CD4-positive, alpha-beta T cell treated with Interleukin-1 beta for 1 hour (primary cell): ENCODE results near the gene TTLL10.

ENCODE experiments used
- DNase-seq, 2 donors: peaks; one replicate each; pipeline ENCODE4 v3.0.0-alpha.2; 2020 to 2022

The TTLL10 gene

GRCh38 chr1:1237874-1238701, 64.4 kb downstream of the TTLL10 start:
- no peak for DNase-seq

- DNase-seq: no peak
These were observed 65.1 kb downstream of the TTLL10 start for GRCh38 chr1:1238702-1239178.

DNA sequence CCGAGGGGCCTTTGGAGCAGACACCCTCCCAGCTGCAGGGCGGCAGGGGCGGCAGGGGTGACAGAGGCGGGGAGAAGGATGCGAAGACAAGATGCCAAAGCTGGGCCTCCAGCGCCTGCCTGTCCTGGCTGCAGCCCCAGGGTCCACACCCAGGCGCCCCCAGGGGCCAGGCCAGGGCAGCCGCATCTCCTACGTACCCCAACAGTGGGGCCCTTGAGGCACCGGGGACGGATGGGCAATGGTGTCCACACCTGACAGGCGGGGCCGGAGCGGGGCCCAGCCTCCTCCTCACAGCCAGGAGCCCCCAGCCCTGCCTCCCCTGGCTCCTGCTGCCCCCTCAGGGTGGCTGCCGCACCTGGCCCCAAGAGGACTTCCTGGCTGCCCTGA, 65.5 kb downstream of the TTLL10 start:
- no peak for DNase-seq

DNA sequence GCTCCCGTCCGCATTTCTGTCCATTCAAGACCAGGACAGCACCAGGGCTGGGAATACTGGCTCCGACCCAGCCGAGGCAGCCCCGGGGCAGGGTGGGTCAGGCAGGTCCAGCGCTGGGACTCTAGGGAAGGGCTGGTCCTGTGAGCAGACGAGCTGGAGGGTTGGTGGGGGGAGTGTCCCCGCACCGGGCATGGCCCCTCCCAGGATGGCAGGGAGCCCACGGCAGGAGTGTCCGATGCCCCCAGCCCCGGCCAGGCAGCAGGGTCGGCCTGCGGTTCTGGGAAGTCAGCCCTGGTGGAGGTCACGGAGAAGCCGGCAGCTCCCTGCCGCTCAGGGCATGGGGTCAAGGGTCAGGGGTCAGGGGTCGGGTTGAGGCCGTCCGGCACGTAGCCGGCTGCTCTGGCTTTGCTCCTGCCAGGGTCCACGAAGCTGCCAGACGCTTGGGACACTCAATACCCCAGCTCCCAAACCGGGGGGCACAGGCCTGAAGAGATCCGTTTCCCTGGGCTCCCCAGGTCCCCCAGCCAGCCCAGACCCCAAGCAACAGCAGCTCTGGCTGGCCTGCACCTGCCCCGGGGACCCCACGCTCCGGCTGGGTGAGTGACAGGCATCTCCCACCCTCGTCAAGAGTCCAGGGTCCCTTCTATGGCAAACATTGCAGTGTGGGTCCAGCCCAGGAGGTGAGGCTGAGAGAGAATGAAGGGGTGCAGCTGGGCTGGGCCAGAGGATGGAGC, 66.1 kb downstream of the TTLL10 start:
- no peak for DNase-seq

DNA sequence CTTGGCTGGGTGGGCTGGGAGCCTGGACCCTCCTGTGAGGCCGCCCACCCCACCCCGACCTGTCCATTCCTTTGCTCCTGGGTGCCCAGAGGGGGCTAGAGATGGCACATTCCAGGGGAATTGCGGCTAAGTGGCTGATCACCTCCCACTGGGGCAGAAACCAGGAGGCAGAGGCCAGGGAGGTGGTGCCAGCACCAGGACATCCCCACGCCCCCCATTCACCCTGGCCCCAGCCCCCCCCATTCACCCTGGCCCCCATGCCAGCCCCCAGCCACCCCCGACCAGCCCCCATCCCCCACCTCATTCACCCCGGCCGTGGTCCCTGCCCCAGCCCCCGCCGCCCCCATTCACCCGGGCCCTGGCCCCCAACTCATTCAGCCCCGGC, 66.7 kb downstream of the TTLL10 start:
- no peak for DNase-seq

- no peak for DNase-seq
These were observed 67.3 kb downstream of the TTLL10 start for GRCh38 chr1:1240822-1241587.

DNA sequence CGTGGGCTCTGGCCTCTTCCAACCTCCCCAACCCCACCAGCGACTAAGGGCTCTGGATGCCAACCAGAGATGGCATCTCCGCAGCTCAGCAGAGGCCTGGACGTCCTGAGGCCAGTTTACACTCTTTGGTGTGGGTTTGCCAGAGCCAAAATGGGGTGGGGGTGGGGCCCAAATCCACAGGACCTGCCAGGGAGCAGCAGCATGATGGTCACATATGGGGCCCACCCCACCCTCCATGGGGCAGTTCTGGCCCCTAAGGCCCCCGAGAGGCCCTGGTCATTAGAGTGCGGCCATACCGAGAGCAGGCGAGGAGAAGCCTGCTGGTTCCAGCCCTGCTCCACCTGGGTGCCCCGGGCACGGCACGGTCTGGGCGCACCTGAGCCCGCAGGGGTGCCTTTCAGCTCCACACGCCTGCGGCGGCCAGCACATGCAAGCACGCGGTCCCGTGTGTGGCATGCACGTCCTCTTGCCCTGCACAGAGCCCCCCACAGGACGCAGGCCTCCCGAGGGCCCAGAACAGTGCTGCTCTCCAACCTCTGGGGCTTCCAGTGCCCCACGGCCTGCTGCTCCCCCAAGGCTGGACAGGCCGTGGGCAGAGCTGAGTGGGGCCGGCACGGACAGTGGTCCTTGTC, 68.0 kb downstream of the TTLL10 start:
- DNase-seq: no peak

GRCh38 chr1:1242461-1243265, 69.0 kb downstream of the TTLL10 start:
- DNase-seq: no peak

DNA sequence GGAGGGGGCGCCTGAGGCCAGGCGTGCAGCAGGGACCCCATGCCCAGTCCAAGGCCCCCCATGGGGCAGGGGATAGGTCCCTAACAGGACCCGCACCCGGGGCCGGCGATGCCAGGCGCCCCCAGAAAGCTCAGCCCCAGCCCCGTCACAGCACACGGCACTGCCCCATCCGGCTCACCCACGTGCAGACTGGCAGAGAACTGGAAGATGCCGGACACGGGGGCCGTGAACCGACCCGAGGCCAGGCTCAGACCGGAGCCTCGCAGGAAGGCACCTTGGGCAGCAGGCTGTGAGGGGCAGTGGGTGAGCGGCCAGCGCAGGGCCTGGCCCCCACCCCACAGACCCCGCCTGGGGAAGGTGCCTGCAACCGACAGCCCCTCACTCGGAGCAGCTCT, 69.6 kb downstream of the TTLL10 start:
- DNase-seq: no peak

DNA sequence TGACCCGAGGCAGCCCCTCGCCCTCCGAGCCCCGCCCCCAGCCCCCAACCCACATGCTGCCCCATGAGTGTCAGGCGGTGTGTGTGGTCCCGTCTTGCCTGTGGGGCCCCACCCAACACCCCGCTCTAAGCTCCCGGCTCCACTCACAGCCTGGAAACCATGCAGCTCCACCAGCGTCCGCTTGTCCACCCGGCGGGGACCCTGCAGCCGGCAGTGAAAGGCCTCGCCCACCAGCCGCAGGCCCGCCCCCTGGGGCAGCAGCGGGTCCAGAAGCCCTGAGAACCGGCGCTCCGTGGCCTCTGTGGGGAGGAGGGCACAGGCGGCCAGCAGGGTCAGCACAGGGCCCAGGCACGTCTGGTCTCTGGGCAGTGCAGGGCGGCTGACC, 70.1 kb downstream of the TTLL10 start:
- DNase-seq: no peak

DNA sequence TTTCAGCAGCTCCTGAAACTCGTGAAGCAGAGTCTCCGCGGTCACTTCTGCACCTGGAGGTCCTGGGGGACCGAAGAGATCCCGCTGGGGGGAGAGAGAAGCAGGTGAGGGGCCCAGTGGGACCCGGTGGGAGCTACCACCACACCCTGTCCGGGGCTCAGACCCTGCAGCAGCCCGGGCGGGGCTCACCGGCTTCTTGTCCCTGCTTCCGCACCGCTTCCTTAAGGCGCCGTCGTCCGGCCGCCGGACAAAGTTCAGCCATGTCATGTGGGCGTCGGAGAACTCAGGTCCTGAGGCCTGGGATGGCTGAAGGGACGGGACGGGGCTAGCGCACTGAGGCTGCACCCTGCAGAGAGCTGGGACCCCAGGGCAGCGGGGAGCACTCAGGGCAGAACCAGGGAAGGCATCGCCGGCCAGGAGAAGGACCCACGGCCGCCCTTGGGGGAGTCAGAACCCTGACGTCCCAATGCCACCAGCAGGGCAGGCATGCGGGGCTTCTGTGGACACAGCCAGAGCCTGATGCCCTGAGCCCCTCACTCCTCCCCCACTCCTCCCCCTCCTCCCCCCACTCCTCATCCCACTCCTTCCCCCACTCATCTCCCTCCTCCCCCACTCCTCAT, 70.6 kb downstream of the TTLL10 start:
- no peak for DNase-seq

- DNase-seq: no peak
These were observed 71.6 kb downstream of the TTLL10 start for GRCh38 chr1:1245178-1245816.

GRCh38 chr1:1245817-1246576, 72.3 kb downstream of the TTLL10 start:
- DNase-seq: no peak

GRCh38 chr1:1246577-1247340, 73.1 kb downstream of the TTLL10 start, which contains the start of gene C1QTNF12:
Gene C1QTNF12, minus strand, starts transcription at chr1:1246722. Its CDS starts 32 bp downstream, at chr1:1246690.
- no peak for DNase-seq

DNA sequence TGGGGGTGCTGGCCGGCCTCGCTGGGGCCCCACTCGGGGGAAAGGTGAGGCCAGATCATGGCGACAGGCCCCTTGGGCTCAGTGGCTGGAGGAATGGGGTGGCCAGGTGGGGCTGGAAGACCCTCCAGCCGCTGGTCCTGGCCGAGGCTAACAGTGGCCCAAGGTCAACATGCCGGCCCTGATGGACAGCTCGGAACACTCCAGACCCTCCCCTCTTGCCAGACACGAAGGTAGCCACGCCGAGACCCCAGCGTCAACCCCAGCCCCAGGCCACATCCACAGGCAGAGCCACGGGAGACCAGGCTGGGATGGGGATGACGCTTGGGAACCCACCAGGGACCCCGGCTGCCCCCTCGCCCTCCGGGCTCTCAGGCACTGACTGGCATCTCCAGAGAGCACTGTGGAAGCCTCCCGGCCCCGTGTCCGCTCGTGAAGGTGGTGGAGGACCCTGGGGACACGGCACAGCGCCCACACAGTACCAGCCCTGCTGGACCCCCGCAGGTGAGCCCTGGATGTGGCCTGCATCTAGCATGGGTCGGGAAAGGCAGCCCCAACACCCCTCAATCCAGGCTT, 73.7 kb downstream of the TTLL10 start:
- DNase-seq: no peak
